Small intestine (tissue), 7 donors: Measurements from ENCODE around the gene KIAA1755. TPM values are rescaled to one million over a fixed set of nuclear protein-coding genes. Genes with fewer than 3 reads are reported as not detected.

Experiments
- DNase-seq, 2 donors: peaks; one replicate each; pipeline versions ENCODE4 v3.0.0 to v3.0.0-alpha.2; 2013
- FAIRE-seq: peaks from 2 replicates; lab custom pipeline; 2012; peaks lifted over from hg19 to GRCh38; lab: Jason Lieb, UNC
- H3K27ac ChIP-seq, 3 donors: one replicate each; pipeline ENCODE4 v1.5.1; 2013; ENCODE audit warnings: low read length in 2 of 3, mild to moderate bottlenecking in 2 of 3, control low read depth in 1 of 3, inconsistent platforms in 1 of 3, low read depth in 1 of 3, moderate library complexity in 1 of 3
- H3K27me3 ChIP-seq, 3 donors: one replicate each; pipeline ENCODE4 v1.6.1; 2013; ENCODE audit warnings: low read length in 3 of 3, inconsistent platforms in 1 of 3; ENCODE audit not compliant: control insufficient read depth in 3 of 3, insufficient read depth in 3 of 3
- H3K36me3 ChIP-seq, 3 donors: one replicate each; pipeline ENCODE4 v1.6.1; 2013; ENCODE audit warnings: low read length in 3 of 3, inconsistent platforms in 1 of 3, low read depth in 1 of 3, mild to moderate bottlenecking in 1 of 3, moderate library complexity in 1 of 3; ENCODE audit not compliant: control insufficient read depth in 3 of 3, insufficient read depth in 2 of 3
- H3K4me1 ChIP-seq, 3 donors: one replicate each; pipeline ENCODE4 v1.6.1; 2013; ENCODE audit warnings: low read length in 2 of 3, inconsistent platforms in 1 of 3, low read depth in 1 of 3, mild to moderate bottlenecking in 1 of 3, moderate library complexity in 1 of 3; ENCODE audit not compliant: control insufficient read depth in 3 of 3, insufficient read depth in 2 of 3
- H3K4me3 ChIP-seq, 3 donors: one replicate each; pipeline ENCODE4 v1.5.1; 2013; ENCODE audit warnings: low read length in 3 of 3, control low read depth in 1 of 3, inconsistent platforms in 1 of 3, low read depth in 1 of 3, mild to moderate bottlenecking in 1 of 3, moderate library complexity in 1 of 3
- H3K9me3 ChIP-seq, 2 donors: one replicate each; pipeline ENCODE4 v1.6.1; 2013; ENCODE audit warnings: low read depth in 1 of 2, low read length in 1 of 2; ENCODE audit not compliant: control insufficient read depth in 2 of 2, insufficient read depth in 1 of 2
- WGBS, 3 donors: extraction: QIAGEN DNeasy Blood & Tissue Kit; methylation state at CpG; one replicate each; pipeline ENCODE4 v1.1.7; 2013; 5-methylcytosine and 5-hydroxymethylcytosine counted together
- polyA plus RNA-seq, 4 donors: library from polyadenylated mRNA; stranded (reverse) in 3 of 4; unstranded in 1 of 4; fragments of 200-250 nt in 3 of 4; fragments of 120-200 nt in 1 of 4; gene quantifications; one replicate each; pipeline versions ENCODE4 v1.2.1 to v1.2.3, GENCODE V29; 2013
- donor health status: healthy with polysubstance abuse.
- donor health status: control.
- donor health status: control.
- donor health status: Bipolar disorder and iron deficiency.
- donor health status: healthy.

Gene KIAA1755
- polyA plus RNA-seq, 4 donors = 0.45 to 5.6 (median 1.5) TPM

- DNase-seq (no peak), FAIRE-seq (no peak)
- Histone ChIP-seq H3K27ac (no peak overlapping the region), H3K9me3 (no peaks in the 10 kb centered on the region), H3K4me3 (no peak overlapping the region), H3K36me3 (no peaks in the 10 kb centered on the region), H3K27me3 (peaks cover 0 to 4% (median 0%) of the 10 kb centered on the region in 3 donors), H3K4me1 (no peaks in the 10 kb centered on the region)
- WGBS, 3 donors = 67 to 75% (median 73%) methylated on average over 7 of the region's 7 CpGs
These were observed 65.0 kb downstream of the KIAA1755 start for GRCh38 chr20:38195521-38195920.

DNA sequence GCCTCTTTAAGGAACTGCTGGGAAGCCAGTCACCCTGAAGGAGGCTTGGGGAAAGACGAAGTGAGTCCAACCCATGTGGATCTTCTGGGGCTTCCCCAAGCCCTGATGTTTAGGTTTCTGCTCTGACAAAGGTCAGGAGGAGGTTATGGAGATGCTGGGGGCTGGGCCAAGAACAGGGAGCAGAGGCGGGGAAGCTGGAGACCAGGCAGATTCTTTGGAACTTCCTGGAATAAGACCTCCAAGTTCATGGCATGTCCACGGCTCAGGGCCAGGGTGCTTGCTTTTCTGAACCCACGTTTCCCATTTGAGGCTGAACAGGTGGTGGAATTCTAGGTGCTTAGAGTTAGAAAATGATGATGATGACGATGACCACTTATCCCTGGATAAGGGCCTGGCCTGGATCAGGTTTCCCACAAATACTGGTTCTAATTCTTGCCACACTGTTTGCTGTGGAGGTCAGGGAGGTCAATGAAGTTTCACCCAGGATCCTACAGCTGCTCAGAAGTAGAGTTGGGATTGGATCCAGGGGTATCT lies 65.5 kb downstream of the KIAA1755 start:
- no peaks in the 10 kb centered on the region for H3K36me3 ChIP-seq
- peaks cover 0 to 4% (median 0%) of the 10 kb centered on the region in 3 donors for H3K27me3 ChIP-seq
- WGBS, 3 donors = 65 to 77% (median 73%) methylated on average over 5 of the region's 5 CpGs
- no peak overlapping the region for H3K27ac ChIP-seq
- no peak overlapping the region for H3K4me3 ChIP-seq
- H3K4me1 ChIP-seq = no peaks in the 10 kb centered on the region
- DNase-seq (no peak), FAIRE-seq (no peak)
- no peaks in the 10 kb centered on the region for H3K9me3 ChIP-seq

DNA sequence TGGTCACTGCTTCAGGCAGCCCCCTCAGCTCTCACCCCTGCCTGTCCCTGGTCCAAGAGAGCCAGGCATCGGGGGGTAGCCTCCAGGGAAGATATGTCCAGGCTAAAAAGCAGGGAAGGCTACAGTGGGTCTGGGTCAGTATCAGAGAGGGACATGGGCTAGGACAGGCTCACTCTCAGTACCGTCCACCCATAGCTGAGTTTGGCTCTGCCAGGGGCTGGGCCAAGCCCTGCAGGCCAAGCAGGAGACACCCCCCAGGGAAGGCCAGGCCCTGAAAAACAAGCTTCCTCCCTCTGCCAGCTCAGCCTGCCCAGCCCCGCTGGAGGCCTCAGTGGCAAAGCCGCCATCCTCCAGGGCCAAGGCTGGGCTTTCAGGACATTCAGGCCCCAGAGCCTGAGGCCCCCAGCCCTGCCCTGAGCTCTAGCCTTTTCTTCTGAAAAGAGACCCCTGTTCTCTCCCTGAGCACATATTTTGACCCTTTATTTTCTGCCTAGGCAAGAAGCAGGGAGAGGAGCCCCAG lies 66.9 kb downstream of the KIAA1755 start:
- Histone ChIP-seq H3K36me3 (no peaks in the 10 kb centered on the region), H3K4me1 (no peaks in the 10 kb centered on the region), H3K4me3 (no peak overlapping the region), H3K27ac (no peak overlapping the region), H3K9me3 (no peaks in the 10 kb centered on the region), H3K27me3 (peaks cover 0 to 4% (median 0%) of the 10 kb centered on the region in 3 donors)
- DNase-seq = no peak
- WGBS, 3 donors = 95 to 98% (median 95%) methylated on average over 4 of the region's 4 CpGs
- FAIRE-seq = no peak

GRCh38 chr20:38192323-38192885 lies 68.1 kb downstream of the KIAA1755 start:
- no peak overlapping the region for H3K27ac ChIP-seq
- no peaks in the 10 kb centered on the region for H3K36me3 ChIP-seq
- no peak overlapping the region for H3K4me3 ChIP-seq
- peaks cover 0 to 4% (median 0%) of the 10 kb centered on the region in 3 donors for H3K27me3 ChIP-seq
- 78 to 83% (median 82%) methylated on average over 9 of the region's 9 CpGs for WGBS, 3 donors
- FAIRE-seq (no peak), DNase-seq (no peak)
- H3K4me1 ChIP-seq = no peaks in the 10 kb centered on the region
- no peaks in the 10 kb centered on the region for H3K9me3 ChIP-seq

DNA sequence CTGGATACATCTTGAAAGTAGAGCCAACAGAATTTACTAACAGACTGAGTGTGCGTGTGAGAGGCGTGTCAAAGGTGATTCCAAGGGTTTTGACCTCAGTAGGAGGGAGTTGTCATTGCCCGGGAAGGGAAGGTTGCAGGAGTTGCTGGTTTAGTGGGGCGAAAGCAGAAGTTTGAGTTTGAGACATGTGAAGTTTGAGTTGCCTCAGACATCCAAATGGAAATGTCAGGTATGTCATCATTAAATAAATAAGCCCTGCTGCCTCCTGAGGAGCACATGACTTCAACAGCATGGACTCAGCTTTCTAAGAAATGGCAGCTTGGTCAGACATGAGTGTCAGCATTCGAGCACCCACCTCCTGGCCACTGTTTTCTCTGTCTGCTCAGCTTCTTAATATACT lies 68.9 kb downstream of the KIAA1755 start:
- peaks cover 0 to 4% (median 0%) of the 10 kb centered on the region in 3 donors for H3K27me3 ChIP-seq
- WGBS, 3 donors = 49 to 81% (median 62%) methylated on average over 5 of the region's 5 CpGs
- FAIRE-seq (no peak), DNase-seq (no peak)
- no peak overlapping the region for H3K4me3 ChIP-seq
- no peaks in the 10 kb centered on the region for H3K9me3 ChIP-seq
- H3K27ac ChIP-seq = peak overlapping the region in 1 of 3 donors; percentile 19
- H3K4me1 ChIP-seq = no peaks in the 10 kb centered on the region
- no peaks in the 10 kb centered on the region for H3K36me3 ChIP-seq

DNA sequence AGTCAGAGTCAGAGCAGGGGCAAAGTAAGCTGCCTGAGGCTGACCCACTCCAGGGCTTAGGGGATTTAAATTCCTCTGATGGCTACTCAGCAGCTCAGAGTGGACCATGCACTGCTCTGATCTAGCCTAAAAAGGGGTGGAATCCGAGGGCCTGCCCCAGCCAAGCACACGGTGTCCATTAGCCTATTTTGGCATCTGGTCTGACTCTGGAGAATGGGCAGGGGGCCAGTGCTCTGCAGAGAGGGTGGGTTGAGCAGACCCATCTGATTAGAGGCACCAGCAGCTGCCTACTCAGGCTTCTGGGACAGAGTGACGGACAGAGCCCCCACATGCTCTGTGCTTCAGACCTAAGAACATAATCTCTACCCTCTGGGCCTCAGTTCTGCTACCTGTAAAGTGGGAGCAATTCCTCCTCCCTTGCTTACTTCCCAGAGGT lies 69.6 kb downstream of the KIAA1755 start:
- Histone ChIP-seq H3K27me3 (peaks cover 0 to 4% (median 0%) of the 10 kb centered on the region in 3 donors), H3K4me3 (no peak overlapping the region), H3K4me1 (no peaks in the 10 kb centered on the region), H3K9me3 (no peaks in the 10 kb centered on the region), H3K36me3 (no peaks in the 10 kb centered on the region), H3K27ac (no peak overlapping the region)
- WGBS, 3 donors = 54 to 75% (median 63%) methylated on average over 3 of the region's 3 CpGs
- no peak for DNase-seq
- no peak for FAIRE-seq

DNA sequence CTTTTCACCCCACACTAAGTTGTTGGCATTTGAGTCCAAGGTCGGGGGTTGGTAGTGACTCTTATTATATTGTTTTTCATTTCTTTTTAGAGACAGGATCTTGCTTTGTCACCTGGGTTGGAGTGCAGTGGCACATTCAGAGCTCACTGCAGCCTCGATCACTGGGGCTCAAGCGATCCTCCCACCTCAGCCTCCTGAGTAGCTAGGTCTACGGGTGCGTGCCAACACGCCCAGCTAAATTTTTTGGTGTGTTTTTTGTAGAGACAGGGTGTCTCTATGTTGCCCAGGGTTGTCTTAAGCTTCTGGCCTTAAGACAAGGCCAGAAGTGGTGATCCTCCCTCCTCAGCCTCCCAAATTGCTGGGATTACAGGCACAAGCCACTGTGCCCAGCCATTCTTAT lies 70.4 kb downstream of the KIAA1755 start:
- H3K4me1 ChIP-seq = no peaks in the 10 kb centered on the region
- no peak overlapping the region for H3K27ac ChIP-seq
- 86 to 93% (median 91%) methylated on average over 6 of the region's 6 CpGs for WGBS, 3 donors
- FAIRE-seq = no peak
- H3K36me3 ChIP-seq = no peaks in the 10 kb centered on the region
- DNase-seq = no peak
- H3K27me3 ChIP-seq = no peaks in the 10 kb centered on the region
- no peaks in the 10 kb centered on the region for H3K9me3 ChIP-seq
- H3K4me3 ChIP-seq = no peak overlapping the region

- DNase-seq = no peak
- no peaks in the 10 kb centered on the region for H3K36me3 ChIP-seq
- peaks cover 0 to 2% of the 10 kb centered on the region in 2 donors for H3K9me3 ChIP-seq
- no peak overlapping the region for H3K27ac ChIP-seq
- no peak overlapping the region for H3K4me3 ChIP-seq
- peaks cover 0 to 4% (median 0%) of the 10 kb centered on the region in 3 donors for H3K27me3 ChIP-seq
- no peaks in the 10 kb centered on the region for H3K4me1 ChIP-seq
- 68 to 78% (median 71%) methylated on average over 5 of the region's 5 CpGs for WGBS, 3 donors
- no peak for FAIRE-seq
These were observed 73.0 kb downstream of the KIAA1755 start for GRCh38 chr20:38187517-38187916.
